ENCODE data around the gene NR4A3.

The NR4A3 gene

DNA sequence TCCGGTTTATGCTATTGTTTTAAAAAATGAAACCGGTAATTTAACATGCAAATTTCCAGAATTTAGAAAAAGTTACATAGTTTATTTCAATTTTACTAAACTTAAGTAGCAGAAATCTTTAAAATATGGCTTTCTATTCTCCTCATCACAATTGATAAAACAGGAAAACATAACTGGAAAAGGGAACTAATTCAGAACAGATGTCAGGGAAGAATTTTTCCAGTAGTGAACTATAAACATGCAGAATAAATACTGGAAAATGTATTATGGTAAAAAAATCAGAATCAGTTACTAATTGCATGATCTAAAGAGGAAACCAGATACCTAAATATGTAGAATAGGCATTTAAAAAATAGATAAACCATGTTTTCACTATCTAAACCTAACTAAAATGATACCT lies 7.3 kb upstream of the NR4A3 start:
- no peak for DNase-seq (ENCODE audit: low read depth in 2 of 2)

DNA sequence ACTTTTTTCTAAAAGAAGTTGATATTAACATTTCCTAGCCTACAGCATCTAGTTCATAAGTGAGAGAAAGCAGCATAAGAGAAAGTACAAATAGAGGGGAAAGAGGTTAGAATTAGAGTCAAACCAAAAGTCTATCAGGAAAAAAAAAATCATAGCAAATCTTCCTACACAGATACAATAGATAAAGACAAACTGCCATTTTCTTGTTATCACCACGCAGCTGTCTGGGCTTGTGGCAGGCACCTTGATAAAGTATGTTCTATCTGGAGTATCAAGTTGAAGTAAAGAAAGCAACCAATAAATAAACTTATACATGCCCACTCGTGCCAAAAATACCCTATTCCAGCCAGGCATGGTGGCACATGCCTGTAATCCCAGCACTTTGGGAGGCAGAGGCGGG lies 5.3 kb upstream of the NR4A3 start:
- no peak for DNase-seq (ENCODE audit: low read depth in 2 of 2)

DNA sequence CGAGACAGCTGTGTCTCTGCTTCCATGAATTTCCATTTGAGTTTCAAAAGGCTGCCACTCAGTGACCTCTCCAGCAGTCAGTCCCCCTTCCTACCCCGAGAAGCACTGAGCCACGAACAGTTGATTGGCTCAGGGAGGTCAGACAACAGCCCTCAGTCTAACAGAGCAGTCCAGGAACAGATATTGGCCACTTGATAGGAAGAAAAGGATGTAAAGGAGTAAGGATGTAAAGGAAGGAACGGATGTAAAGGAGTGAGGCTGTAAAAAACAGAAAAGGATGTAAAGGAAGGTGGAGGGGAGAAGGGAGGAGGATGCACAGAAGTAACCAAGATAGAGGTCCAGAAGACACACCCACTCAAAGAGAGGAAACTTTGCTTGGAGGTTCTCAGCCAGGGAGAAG lies 3.2 kb upstream of the NR4A3 start:
- no peak for DNase-seq (ENCODE audit: low read depth in 2 of 2)

DNA sequence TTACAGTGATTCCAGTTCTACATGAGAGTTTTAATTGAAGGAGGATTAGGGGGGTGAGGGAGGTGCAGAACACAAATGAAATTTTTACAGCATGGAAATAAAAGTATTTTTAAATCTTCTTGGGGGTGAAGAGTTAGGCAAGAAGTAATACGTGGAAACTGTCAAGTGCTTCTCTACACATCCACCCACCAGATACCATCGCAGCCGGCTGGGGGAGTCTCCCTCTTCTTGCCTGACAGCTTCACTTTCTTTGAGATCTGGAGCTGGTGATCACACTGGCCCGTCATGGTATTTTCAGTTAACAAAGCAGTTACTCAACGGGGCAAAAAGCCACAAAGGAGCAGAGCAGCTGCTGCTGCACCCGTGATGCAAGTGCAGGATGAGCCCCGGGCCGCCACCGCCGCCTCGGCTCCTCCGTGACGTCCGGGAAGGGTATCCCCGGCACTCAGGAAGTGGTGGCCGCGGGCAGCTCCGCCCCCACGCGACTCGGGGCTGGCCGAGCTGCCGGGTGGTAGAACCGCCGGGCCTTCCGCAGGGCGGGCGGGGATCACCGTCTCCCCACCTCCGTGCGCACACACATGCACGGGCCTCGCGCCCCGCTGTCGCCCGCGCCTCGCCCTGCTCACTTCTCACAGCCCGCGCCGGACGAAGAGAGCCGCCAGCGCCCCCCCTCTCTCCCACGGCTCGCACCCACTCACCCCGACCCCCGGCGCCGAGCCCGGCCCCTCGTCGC lies 2.4 kb upstream of the NR4A3 start:
- DNase-seq (ENCODE audit: low read depth in 2 of 2) = peak; percentile 85 to 91

DNA sequence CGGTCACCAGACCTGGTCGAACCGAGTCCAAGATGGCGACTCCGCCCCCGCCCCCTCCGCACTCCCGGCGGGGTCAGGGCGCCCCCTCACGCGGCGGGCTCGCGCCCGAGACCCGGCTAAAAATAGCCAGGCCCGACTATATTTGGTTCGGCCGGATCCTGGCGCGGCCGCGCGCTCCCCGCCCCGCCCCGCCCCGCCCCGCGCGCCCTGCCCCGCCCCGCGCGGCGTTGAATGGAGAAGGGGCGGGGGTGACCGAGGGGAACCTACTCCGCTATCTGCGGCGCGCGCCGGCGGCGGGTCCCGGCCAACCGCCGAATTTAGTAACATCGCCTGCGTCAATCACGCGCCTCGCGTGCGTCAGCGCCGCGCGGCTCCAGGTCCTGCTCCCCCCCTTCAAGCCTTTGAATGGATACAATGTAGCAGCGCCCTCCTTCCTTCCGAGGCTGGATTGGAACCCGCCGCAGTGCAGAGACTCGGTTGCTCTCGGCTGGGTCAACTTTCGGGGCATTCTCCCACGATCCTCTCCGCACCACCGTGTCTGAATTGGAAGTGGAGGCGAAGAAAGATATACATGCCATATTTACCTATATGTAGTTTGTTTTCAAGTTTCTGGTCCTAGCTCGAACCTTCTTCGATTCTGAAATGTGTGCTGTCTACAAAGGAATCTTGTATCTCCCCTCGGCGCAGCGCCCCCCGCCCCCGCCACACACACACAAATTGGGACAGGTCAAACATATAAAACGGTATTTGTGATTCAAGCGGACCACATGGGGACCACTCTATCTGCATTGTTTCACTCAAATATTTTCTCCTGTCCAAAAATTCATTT lies 1.6 kb upstream of the NR4A3 start:
- DNase-seq (ENCODE audit: low read depth in 2 of 2) = peak; percentile 82 to 87

DNA sequence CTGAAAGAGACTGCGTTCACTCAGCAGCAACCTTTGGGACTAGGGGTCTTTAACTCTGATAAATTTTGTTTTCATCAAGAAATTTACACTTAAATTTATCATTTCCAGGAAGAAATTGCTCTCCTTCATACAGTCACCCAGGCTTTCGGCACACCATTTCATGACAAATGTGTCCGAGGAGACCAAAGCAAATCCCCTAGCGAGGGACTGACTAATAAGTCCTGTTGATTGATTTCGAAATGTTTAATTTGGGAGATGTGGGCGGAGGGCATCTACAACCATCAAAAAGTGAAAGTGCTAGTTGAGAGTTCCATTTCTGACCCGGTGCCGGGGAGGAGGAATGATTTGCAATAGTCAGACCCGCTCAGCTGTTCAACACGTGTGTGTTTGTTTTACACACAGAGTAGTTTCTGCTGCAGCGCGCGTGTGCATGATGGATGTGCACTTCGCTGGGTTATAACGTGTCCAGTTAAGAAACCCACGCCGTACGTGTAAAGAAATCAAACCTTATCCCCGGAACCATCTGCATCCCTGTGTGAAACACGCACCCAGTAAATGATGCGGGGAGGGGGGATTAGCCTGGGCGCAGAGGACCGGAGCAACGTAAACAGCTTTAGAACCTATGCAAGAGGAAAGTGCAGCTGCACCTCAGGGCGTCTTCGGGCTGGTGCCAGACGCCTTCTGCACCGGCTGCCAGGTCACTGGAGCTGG lies 845 bp upstream of the NR4A3 start:
- DNase-seq (ENCODE audit: low read depth in 2 of 2) = peak; percentile 21 to 42

DNA sequence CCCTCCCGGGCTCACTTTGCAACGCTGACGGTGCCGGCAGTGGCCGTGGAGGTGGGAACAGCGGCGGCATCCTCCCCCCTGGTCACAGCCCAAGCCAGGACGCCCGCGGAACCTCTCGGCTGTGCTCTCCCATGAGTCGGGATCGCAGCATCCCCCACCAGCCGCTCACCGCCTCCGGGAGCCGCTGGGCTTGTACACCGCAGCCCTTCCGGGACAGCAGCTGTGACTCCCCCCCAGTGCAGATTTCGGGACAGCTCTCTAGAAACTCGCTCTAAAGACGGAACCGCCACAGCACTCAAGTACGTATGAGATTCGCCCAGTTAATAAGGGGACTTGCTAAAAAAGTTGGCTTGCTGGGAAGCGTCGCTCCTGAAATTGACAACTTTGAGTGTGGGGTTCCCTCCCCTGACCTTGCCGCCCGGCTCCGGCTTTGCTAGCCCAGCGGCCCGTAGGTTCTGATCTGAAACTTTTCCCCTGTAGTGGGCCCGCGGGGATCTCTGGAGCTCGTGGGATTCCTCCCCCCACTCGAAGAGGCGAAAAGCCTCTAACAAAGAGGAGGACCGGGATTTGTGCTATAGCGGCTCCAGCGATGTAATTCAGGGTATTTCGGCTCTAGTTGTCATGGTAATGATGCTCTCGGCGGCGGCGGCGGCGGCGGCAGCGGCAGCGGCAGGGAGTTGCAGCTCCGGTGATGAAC lies 572 bp downstream of the NR4A3 start:
- DNase-seq (ENCODE audit: low read depth in 2 of 2) = peak in 1 of 2 donors; percentile 13

DNA sequence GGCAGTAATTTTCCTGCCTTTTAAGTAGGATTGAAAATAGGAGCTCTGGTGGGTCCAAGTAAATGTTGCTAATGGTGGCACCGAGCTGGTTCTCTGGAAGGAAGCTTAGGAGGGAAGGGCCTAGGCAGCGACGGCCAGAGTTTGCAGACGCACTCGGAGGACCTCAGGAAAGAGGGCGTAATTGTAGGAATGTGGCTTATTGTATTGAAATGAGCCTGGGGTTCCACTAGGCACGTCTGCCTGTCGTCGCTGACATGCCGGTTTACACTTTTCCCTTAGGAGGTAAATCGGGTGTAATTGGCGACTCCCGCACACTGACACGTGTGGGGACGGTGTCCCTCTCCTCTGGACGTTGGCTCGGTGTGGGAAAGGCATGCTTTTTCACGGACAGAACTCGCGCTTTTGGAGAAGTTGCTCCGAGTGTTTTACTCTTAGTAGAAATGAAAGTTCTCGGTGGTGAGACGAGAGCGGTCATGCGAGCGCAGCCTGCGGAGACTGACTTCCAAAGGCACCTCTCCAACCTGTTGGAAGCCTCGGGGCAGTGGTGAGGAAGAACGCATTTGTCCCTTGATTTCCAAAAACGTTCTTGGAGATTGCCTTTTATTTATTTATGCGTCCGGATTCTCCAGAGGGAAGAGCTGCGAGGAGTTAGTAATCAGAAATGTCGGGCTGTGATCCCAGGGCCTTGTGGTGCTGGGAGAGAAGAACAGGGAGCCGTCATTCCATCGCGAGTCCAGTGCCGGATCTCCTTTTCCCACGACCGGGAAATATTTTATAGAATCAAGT lies 1.3 kb downstream of the NR4A3 start:
- DNase-seq (ENCODE audit: low read depth in 2 of 2) = no peak

DNA sequence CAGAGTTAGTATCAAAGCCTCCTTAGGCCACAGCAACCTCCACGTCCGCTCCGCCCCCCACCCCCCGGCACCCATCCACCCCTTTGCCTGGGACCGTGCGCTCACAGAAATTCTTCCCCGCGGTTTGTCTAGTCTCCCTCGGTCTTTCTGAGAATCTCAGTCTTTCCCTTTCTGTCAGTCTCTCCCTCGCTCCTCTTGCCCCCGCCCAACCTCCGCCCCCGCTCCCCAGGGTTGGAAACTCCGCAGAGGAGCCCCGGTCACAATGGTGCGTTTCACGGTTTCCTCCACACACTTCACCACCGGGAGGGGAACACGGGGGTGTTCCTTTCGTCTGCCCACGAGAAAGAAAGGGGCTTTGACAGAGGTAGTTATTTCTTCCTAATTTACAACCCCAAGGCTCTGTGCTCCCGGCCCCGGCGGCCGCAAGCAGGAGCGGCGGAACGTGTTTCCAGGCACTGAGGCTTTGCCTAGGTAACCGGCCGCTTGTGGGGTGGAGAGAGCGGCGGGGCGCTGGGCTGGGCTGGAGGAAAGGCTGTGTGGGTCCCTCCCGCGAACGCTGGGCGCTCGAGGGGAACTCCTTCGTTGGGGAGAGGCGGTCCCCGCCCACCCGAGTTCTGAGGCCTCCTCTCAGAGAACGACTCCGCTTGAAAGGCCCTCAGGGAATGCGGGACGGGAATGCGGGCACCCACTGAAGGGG lies 2.1 kb downstream of the NR4A3 start:
- peak; percentile 65 to 85 for DNase-seq (ENCODE audit: low read depth in 2 of 2)

DNA sequence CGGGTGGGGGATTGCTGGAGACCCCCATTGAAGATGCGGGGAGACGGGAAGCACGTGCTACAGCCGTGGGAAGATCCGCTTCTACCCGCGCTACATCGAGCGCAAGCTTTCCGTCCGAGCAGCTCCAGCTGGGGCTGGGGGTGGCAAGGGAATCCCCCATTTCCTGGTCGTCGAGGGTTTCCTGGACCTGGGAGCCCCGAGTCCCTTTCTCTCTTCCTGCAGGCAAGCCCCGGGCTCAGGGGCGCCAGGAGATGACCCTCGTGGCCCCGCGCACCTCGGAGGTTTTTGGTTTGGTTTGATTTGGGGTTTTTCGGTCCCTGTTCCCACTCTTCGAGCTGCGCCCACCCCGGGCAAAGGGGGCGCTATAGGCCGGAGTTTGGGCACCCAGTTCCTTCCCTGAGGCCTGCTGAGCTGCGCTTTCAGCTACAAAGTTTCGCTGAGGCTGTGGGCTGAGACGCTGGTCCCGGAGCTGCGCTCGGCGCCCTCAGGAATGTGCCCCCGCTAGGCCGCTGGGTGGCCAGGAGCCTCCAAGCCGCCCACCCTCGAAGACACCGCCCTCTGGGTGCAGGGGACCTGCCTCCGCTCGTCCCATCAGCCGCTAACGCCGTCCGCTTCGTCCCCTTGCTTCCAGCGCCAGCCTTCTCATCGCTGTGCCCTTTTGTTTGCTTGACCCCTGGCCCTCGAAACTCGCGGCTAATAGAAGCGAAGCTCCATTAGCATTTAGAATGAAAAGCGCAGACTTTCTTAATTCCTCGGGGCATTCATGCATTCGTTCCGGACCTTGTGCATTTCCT lies 2.9 kb downstream of the NR4A3 start:
- DNase-seq (ENCODE audit: low read depth in 2 of 2) = peak; percentile 33 to 40

DNA sequence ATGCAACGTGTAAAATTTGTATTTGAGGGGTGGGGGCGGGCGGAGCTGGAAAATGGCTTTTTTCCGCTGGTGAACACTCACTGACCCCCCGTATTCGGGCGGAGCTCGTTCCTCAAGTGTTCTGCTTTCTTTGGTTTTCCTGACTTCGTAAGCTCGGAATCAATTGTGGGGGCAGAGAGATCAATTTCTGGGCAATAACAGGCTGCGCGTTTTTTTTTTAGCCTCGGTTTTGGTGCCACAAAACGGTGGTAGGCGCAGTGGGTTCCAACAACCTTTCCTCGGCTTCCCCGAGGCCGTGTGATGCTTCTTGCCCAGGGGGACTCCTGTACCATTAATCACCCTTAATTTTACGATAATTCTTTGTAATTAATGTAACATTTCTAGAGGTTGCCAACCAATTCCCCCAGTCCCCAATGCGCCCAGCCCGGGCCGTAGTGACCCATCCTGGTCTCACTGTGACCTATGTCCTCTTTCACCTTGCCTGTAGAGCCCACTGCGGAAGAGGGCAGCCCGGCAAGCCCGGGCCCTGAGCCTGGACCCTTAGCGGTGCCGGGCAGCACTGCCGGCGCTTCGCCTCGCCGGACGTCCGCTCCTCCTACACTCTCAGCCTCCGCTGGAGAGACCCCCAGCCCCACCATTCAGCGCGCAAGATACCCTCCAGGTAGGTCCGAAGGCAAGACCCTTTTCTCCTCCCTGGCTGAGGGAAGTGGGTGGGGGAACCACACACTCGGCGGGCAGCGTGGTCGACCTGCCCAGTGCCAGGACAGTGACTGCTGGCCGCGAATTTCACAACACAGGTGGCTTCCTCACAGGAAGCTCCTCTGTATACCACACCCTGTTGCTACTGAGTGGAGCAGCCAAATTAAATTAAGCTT lies 3.7 kb downstream of the NR4A3 start:
- no peak for DNase-seq (ENCODE audit: low read depth in 2 of 2)

DNA sequence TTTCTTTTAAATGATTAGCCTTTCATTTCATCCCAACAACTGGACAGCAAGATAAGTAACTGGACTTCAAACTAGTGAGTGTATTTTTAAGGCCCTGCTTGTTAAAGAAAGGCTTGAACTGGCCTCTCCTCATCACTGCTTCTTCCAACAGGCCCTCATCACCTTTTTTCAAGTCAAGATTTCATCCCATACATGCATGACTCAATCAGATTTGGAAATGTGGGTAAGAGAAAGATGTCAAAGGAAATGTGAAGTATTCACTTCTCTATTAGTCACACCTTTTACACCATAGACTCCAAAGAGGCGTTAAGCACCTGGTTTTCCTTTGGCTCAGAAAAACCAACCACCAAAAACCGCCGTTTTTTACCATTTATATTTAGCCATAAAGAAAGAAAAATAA lies 4.9 kb downstream of the NR4A3 start:
- no peak for DNase-seq (ENCODE audit: low read depth in 2 of 2)

DNA sequence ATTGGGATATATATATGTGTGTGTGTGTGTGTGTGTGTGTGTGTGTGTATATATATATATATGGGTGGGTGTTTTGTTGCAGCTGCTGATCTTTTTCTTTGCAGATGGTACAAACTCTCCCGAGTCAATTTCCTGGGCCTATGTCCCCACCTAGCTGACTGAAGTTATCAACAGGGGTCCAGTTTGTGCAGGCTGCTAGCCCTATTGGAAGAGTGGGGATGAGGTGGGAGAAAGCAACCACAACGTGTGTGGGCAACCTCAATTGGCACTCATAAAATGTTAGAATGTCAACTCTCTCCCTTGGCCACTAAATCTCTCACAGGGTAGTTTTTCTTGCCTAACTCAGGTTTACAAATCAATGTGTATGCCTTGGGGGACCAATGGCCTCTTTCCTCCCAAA lies 5.6 kb downstream of the NR4A3 start:
- DNase-seq (ENCODE audit: low read depth in 2 of 2) = no peak

DNA sequence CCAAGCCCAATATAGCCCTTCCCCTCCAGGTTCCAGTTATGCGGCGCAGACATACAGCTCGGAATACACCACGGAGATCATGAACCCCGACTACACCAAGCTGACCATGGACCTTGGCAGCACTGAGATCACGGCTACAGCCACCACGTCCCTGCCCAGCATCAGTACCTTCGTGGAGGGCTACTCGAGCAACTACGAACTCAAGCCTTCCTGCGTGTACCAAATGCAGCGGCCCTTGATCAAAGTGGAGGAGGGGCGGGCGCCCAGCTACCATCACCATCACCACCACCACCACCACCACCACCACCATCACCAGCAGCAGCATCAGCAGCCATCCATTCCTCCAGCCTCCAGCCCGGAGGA lies 6.3 kb downstream of the NR4A3 start:
- no peak for DNase-seq (ENCODE audit: low read depth in 2 of 2)

DNA sequence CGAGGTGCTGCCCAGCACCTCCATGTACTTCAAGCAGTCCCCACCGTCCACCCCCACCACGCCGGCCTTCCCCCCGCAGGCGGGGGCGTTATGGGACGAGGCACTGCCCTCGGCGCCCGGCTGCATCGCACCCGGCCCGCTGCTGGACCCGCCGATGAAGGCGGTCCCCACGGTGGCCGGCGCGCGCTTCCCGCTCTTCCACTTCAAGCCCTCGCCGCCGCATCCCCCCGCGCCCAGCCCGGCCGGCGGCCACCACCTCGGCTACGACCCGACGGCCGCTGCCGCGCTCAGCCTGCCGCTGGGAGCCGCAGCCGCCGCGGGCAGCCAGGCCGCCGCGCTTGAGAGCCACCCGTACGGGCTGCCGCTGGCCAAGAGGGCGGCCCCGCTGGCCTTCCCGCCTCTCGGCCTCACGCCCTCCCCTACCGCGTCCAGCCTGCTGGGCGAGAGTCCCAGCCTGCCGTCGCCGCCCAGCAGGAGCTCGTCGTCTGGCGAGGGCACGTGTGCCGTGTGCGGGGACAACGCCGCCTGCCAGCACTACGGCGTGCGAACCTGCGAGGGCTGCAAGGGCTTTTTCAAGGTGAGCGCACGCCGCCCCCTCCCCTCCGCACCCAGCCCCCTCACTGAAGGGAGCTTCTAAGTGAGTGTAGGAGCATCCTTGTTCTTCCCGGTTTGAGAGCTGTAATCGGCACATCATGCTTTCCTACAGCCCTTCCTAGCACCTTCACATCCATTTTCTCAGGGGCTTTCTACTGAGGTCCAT lies 6.9 kb downstream of the NR4A3 start:
- no peak for DNase-seq (ENCODE audit: low read depth in 2 of 2)

DNA sequence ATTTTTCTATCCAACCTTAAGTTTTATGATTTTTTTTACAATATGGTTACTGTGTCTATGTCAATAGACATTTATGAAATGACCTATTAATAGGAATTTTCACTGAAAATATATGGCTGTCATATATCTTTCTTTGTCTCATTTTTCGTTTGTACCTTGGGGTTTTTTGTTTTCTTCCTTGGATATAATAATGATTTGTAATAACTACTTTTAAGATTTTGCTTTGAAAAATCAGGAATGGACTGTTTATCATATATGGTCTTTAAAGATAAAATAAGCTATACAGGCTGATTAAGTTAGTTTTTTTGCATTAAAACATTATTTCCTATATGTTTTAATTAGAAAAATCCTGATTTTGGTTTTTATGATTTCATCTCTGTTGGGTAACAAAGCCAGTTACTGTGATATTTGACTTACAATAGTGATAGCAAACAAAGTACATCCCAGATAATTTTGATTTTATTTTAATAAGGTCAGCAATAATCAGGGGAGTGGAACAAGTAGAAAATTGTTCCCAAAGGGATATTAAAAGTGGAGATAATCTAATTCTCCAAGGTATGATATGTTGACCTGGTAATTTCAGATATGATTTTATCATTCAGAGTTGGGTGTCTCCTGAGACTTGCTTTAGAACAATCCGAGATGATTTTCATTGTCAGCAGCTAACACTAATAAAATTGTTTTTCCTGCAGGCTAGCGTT lies 10.3 kb downstream of the NR4A3 start:
- no peak for DNase-seq (ENCODE audit: low read depth in 2 of 2)

DNA sequence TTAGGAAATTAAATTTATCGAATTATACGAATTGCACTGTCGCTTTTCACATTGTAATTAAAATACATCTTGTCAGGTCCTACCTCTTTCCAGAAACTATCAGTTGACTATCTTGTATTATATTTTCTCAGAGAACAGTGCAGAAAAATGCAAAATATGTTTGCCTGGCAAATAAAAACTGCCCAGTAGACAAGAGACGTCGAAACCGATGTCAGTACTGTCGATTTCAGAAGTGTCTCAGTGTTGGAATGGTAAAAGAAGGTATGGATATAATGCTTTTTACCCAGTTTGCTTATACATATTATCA lies 10.8 kb downstream of the NR4A3 start:
- DNase-seq (ENCODE audit: low read depth in 2 of 2) = no peak

DNA sequence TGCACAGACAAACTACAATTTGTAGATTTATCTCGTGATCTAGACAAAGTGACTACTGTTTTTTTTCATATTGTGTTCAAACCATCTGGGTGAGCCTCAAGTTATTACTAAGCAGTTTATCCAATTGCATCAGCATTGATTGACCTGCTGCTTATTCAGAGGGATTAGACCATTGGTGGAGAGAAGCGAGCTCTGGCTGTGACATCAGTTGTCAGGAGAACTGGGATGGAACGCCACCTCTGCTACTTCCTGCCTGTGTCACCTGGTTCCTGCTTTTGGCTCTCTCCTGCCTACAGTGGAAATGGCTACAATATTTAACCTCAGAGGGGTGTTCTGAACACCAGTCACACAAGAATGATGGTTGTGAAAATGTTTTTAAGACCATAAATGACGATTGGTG lies 12.1 kb downstream of the NR4A3 start:
- no peak for DNase-seq (ENCODE audit: low read depth in 2 of 2)
